SK-N-DZ (cell line): ENCODE data around the gene GPR161.

Source experiments
- DNase-seq: peaks from one replicate; pipeline ENCODE4 v3.0.0-alpha.2; 2015; ENCODE audit warnings: low spot score

Gene GPR161

DNA sequence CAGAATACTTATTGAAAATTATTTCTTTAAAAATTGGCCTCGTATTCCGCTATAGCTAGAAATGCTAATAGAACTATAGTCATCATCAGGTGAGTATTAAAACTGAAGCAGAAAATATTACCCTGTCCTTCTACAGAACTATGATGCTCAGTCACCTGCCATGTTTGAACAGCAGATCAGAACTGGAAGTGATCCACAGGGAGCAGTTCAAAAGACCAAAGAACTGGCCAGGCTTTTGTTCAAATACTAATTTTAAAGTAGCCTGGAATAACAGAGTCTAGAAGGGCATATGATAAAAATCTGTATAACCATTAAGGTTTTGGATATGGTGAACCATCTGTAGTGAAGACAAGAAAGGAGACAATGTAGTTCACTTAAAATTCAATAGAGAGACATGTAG is 94.4 kb downstream of the GPR161 start:
- no peak for DNase-seq

GRCh38 chr1:168035345-168035744 is 101.4 kb downstream of the GPR161 start:
- no peak for DNase-seq

DNA sequence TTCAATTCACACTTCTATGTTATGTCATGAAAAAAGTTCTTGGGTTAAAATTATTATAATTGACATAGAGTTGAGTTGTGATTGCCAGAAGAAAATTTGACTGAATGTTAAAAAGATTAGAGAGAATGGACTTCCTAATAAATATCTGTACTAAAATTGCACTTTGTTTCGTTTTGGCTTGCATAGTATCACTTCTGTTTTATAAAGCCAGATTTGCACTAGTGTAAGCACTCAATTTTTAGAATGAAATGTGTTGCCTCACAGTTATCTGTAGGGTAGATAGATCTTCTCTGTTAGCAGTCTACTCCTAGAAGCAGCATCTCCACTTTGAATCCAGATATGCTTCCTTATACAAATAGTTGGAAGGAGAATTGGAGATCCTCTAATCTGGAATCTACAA is 104.7 kb downstream of the GPR161 start:
- DNase-seq = no peak

DNA sequence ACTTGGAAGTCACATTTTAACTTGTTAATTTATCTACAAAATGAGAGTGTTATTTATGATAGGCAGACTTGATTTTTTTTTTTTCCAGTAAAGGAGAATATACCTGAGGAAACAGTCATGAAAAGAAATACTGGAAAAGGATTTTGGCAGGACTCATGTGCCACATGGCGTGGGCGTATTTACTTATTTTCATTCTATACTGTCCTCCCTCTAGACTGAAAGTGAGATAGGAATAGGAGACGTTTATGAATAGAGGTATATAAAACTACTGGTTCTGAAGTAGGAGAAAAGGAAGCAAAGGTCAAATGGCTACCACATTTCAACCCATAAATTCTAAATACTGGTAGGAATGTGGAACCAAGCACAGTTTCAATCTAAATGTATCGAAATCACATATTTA is 105.1 kb downstream of the GPR161 start:
- no peak for DNase-seq

DNA sequence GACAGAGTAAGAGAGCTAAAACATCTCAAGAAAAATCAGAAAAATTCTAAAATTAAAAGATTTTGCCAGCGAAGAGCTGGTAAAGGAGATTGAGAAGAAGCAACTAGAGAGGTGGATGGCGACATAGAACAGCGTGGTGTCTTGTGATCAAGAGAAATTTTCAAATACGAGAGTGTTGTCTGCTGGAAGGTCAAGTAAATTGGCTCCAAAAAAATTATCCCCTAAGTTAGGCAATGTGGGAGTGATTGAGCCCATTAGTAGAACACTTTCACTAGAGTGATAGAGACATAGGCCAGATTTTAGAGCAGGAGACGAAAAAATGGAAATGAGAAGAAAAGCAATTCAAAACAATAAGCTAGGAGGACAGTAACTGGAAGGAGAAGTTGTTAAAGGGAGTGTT is 105.5 kb downstream of the GPR161 start:
- no peak for DNase-seq
